Lung (tissue), 12 donors: ENCODE data around the gene HNRNPU. TPM values are rescaled to one million over a fixed set of nuclear protein-coding genes. Genes with fewer than 3 reads are reported as not detected.

ENCODE experiments used
- ATAC-seq: fragments of 200-7000 bp; cut with Tn5 transposase; one replicate; pipeline ENCODE4 v1.9.1; 2020; ENCODE audit warnings: moderate number of reproducible peaks; ENCODE audit not compliant: insufficient read depth, low FRiP score
- DNase-seq, 3 donors: peaks; one replicate each; pipeline ENCODE4 v3.0.0-alpha.2; 2013 to 2017
- H3K27ac ChIP-seq, 2 donors: one replicate each; pipeline ENCODE4 v1.5.1; 2013; ENCODE audit warnings: mild to moderate bottlenecking in 2 of 2, moderate library complexity in 2 of 2, control low read depth in 1 of 2, inconsistent platforms in 1 of 2, low read depth in 1 of 2, low read length in 1 of 2
- H3K27me3 ChIP-seq, 3 donors: one replicate each; pipeline ENCODE4 v1.5.1; 2013; ENCODE audit warnings: low read length in 2 of 3; ENCODE audit not compliant: control insufficient read depth in 3 of 3, insufficient read depth in 3 of 3
- H3K36me3 ChIP-seq, 4 donors: one replicate each; pipeline ENCODE4 v1.5.1; 2013; ENCODE audit warnings: low read length in 4 of 4, mild to moderate bottlenecking in 1 of 4, moderate library complexity in 1 of 4; ENCODE audit not compliant: control insufficient read depth in 4 of 4, insufficient read depth in 4 of 4
- H3K4me1 ChIP-seq, 5 donors: one replicate each; pipeline ENCODE4 v1.5.1; 2013; ENCODE audit warnings: low read length in 5 of 5, mild to moderate bottlenecking in 2 of 5, moderate library complexity in 1 of 5; ENCODE audit not compliant: control insufficient read depth in 5 of 5, insufficient read depth in 5 of 5
- H3K4me3 ChIP-seq: one replicate; pipeline ENCODE4 v1.5.1; 2013; ENCODE audit warnings: mild to moderate bottlenecking, control low read depth, moderate library complexity
- H3K9ac ChIP-seq, 2 donors: one replicate each; pipeline ENCODE4 v1.5.1; 2013; ENCODE audit warnings: low read length in 2 of 2, control low read depth in 1 of 2; ENCODE audit not compliant: insufficient read depth in 1 of 2
- H3K9me3 ChIP-seq, 4 donors: one replicate each; pipeline ENCODE4 v1.5.1; 2013; ENCODE audit warnings: low read length in 3 of 4, mild to moderate bottlenecking in 1 of 4, moderate library complexity in 1 of 4; ENCODE audit not compliant: control insufficient read depth in 4 of 4, insufficient read depth in 3 of 4
- WGBS, 2 donors: extraction: QIAGEN DNeasy Blood & Tissue Kit; methylation state at CpG; one replicate each; pipeline ENCODE4 v1.1.7; 2013; 5-methylcytosine and 5-hydroxymethylcytosine counted together
- polyA plus RNA-seq, 2 donors: library from polyadenylated mRNA; stranded (reverse); fragments of 200-250 nt; gene quantifications; one replicate each; pipeline ENCODE4 v1.2.1, GENCODE V29; 2013
- total RNA-seq, 2 donors: library from RNA; depleted of rRNA in 1 of 2; stranded (reverse); fragments of >200 nt in 1 of 2; gene quantifications; one replicate each; pipeline ENCODE4 v1.2.1, GENCODE V29; 2014 to 2021
- TF ChIP-seq, protein P1 (sequence below): IDR thresholded peaks from 2 replicates; pipeline ENCODE4 v1.5.1; 2012; ENCODE audit warnings: mild to moderate bottlenecking; ENCODE audit errors: control extremely low read depth, extremely low read depth
- donor health status: control.
- donor health status: control.
- donor health status: Bipolar disorder and iron deficiency.
- donor health status: healthy.
- donor health status: DM: yes; HTN: yes; CAD: no.

Gene HNRNPU
- total and polyA plus RNA-seq, 4 donors: 133 to 611 (median 206) TPM

GRCh38 chr1:244844155-244845121 is 19.9 kb downstream of the HNRNPU start:
- 88 to 93% methylated on average over 13 of the region's 13 CpGs for WGBS, 2 donors
- no peak for DNase-seq
- peaks cover 0 to 11% (median 2%) of the 10 kb centered on the region in 5 donors for H3K4me1 ChIP-seq
- H3K9me3 ChIP-seq: no peaks in the 10 kb centered on the region
- TF ChIP-seq, protein P1, sequence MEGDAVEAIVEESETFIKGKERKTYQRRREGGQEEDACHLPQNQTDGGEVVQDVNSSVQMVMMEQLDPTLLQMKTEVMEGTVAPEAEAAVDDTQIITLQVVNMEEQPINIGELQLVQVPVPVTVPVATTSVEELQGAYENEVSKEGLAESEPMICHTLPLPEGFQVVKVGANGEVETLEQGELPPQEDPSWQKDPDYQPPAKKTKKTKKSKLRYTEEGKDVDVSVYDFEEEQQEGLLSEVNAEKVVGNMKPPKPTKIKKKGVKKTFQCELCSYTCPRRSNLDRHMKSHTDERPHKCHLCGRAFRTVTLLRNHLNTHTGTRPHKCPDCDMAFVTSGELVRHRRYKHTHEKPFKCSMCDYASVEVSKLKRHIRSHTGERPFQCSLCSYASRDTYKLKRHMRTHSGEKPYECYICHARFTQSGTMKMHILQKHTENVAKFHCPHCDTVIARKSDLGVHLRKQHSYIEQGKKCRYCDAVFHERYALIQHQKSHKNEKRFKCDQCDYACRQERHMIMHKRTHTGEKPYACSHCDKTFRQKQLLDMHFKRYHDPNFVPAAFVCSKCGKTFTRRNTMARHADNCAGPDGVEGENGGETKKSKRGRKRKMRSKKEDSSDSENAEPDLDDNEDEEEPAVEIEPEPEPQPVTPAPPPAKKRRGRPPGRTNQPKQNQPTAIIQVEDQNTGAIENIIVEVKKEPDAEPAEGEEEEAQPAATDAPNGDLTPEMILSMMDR: no peak
- ATAC-seq: no peak
- H3K4me3 ChIP-seq: no peak overlapping the region
- no peak overlapping the region for H3K9ac ChIP-seq
- H3K27ac ChIP-seq: no peak overlapping the region
- H3K36me3 ChIP-seq: peaks cover 13 to 41% (median 31%) of the 10 kb centered on the region in 4 donors
- no peaks in the 10 kb centered on the region for H3K27me3 ChIP-seq

DNA sequence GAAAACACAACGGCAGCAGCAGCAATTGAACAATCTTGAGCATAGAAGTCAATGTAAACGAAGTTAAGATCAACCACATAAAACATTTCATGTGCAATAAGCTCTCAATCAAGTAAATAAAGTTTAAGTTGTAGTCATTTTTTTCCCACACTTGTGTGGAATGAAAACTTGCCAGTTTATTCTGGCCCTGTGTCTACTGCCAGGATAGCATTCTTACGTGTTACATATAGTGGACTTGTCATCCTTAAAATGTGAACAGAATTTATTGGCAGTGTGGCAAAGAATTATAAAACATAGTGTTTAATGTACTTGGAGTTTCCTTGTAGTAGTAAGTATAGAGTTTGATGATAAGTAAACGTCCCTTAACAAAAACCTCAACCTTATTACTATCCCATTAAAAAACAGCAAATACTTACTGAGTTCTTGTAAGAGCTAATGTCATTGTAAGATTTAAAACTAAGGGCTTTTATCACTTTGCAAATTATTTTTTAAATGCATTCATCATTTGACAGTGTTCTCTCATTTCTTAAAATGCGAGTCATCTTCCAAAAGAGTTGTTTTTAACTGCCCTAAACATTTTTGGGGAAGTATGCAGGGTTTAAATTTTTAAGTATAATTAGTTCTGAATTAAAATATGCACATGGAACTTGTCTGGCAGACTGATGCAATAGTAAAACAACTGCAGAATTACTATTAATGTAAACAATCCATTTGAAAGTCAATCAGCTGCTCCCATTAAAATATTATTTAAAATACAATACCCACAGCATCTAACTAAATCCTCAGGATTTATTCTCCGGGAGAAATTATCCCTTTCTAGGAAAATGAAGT is 21.0 kb downstream of the HNRNPU start:
- H3K9me3 ChIP-seq: no peaks in the 10 kb centered on the region
- TF ChIP-seq, protein P1: no peak
- DNase-seq (peak in 1 of 3 donors; percentile 21), ATAC-seq (no peak)
- H3K9ac ChIP-seq: no peak overlapping the region
- H3K4me3 ChIP-seq: no peak overlapping the region
- 68 to 75% methylated on average over 6 of the region's 6 CpGs for WGBS, 2 donors
- H3K4me1 ChIP-seq: peaks cover 0 to 14% (median 3%) of the 10 kb centered on the region in 5 donors
- H3K27me3 ChIP-seq: no peaks in the 10 kb centered on the region
- peaks cover 15 to 44% (median 30%) of the 10 kb centered on the region in 4 donors for H3K36me3 ChIP-seq
- H3K27ac ChIP-seq: no peak overlapping the region

- no peaks in the 10 kb centered on the region for H3K9me3 ChIP-seq
- no peaks in the 10 kb centered on the region for H3K27me3 ChIP-seq
- no peak overlapping the region for H3K27ac ChIP-seq
- no peak overlapping the region for H3K9ac ChIP-seq
- H3K4me3 ChIP-seq: no peak overlapping the region
- H3K4me1 ChIP-seq: peaks cover 0 to 27% (median 5%) of the 10 kb centered on the region in 5 donors
- H3K36me3 ChIP-seq: peaks cover 15 to 42% (median 23%) of the 10 kb centered on the region in 4 donors
- TF ChIP-seq, protein P1: no peak
- no peak for ATAC-seq
- WGBS, 2 donors: 76 to 87% methylated on average over 9 of the region's 9 CpGs
- DNase-seq: no peak
Measured at GRCh38 chr1:244841273-244841927, 22.9 kb downstream of the HNRNPU start.
